ENCODE results near the gene DUSP28. TPM values are rescaled to one million over a fixed set of nuclear protein-coding genes. Genes with fewer than 3 reads are reported as not detected.

DUSP28 gene
- total and polyA plus RNA-seq, 2 experiments from 2014 or later, result 2.7 to 4.3 TPM

DNA sequence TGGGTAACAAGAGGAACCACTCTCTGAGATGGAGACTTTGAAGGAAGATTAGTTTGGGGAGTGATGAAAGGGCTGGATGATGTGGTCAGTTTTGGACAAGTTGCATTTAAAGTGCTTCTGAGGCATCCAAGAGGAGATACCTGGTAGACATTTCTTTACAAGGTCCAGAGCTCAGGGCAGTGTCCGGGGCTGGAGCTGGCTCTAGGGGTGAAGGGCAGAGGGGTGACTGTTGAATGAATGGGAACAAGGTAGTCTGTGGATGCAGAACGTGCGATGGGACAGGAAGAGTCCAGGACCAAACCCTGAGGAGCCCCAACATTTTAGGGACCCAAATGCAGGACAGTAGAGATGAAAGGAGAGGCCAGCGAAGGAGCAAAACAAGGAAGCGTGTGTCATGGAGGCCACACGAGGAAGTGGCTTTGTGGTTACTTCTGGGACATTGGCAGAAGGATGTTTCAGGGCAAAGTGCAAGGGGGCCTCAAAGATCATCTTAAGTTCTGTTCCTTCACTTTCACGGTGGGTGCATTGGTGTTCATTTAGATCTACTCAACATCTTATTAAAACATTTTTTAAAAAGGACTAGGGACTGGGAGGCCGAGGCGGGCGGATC is 51.5 kb downstream of the DUSP28 start (continued):
- no peak for TF ChIP-seq ZNF462 (CRISPR knock-in tag; IDR thresholded peaks at IDR 0.05)

Other genes starting within 250 kb of the DUSP28 start
- 46.2 and 56.9 TPM in 2 replicates for gene GPC1, start 124.7 kb upstream of the DUSP28 start, total RNA-seq (2014; rRNA removed; shearing (Covaris generic))
- gene GPC1, start 124.7 kb upstream of the DUSP28 start, polyA plus RNA-seq (2016; fragmentation: Nextera tagmentation; extraction: Ambion mirVana), result 9.0 and 10.8 TPM in 2 replicates
- 8.9 and 9.0 TPM in 2 replicates for gene ANKMY1, start 2.4 kb upstream of the DUSP28 start, total RNA-seq (2014; rRNA removed; shearing (Covaris generic))
- 2.3 TPM in 2 replicates for gene ANKMY1, start 2.4 kb upstream of the DUSP28 start, polyA plus RNA-seq (2016; fragmentation: Nextera tagmentation; extraction: Ambion mirVana)
- gene RNPEPL1, start 8.1 kb downstream of the DUSP28 start, total RNA-seq (2014; rRNA removed; shearing (Covaris generic)), result 21.0 and 28.4 TPM in 2 replicates
- 5.5 and 6.0 TPM in 2 replicates for gene RNPEPL1, start 8.1 kb downstream of the DUSP28 start, polyA plus RNA-seq (2016; fragmentation: Nextera tagmentation; extraction: Ambion mirVana)
- gene CAPN10, start 26.4 kb downstream of the DUSP28 start, total RNA-seq (2014; rRNA removed; shearing (Covaris generic)), result 47.0 and 59.8 TPM in 2 replicates
- 30.2 and 31.7 TPM in 2 replicates for gene CAPN10, start 26.4 kb downstream of the DUSP28 start, polyA plus RNA-seq (2016; fragmentation: Nextera tagmentation; extraction: Ambion mirVana)
- gene GPR35, start 65.1 kb downstream of the DUSP28 start, total RNA-seq (2014; rRNA removed; shearing (Covaris generic)), result 0.39 TPM in 1 of 2 replicates, not detected in the other
- gene GPR35, start 65.1 kb downstream of the DUSP28 start, polyA plus RNA-seq (2016; fragmentation: Nextera tagmentation; extraction: Ambion mirVana), result 0.21 TPM in 1 of 2 replicates, not detected in the other
- gene AQP12B, start 122.5 kb downstream of the DUSP28 start, total RNA-seq (2014; rRNA removed; shearing (Covaris generic)), result not detected in 2 replicates
- gene AQP12B, start 122.5 kb downstream of the DUSP28 start, polyA plus RNA-seq (2016; fragmentation: Nextera tagmentation; extraction: Ambion mirVana), result not detected in 2 replicates
- not detected in 2 replicates for gene AQP12A, start 131.5 kb downstream of the DUSP28 start, total RNA-seq (2014; rRNA removed; shearing (Covaris generic))
- not detected in 2 replicates for gene AQP12A, start 131.5 kb downstream of the DUSP28 start, polyA plus RNA-seq (2016; fragmentation: Nextera tagmentation; extraction: Ambion mirVana)

All from GM23338 (cell line).